GM23338 (cell line): ENCODE data around the gene CRYAB. TPM values are rescaled to one million over a fixed set of nuclear protein-coding genes. Genes with fewer than 3 reads are reported as not detected.

Source experiments
- ATAC-seq: fragments of 200-7000 bp; cut with Tn5 transposase; 3 replicates; pipeline ENCODE4 v1.9.1; 2020
- DNase-seq: peaks from one replicate; pipeline ENCODE4 v3.0.0-alpha.2; 2015; ENCODE audit warnings: low spot score
- H2AFZ ChIP-seq: fragments of 200-600 bp; sonication (generic); 2 replicates; pipeline ENCODE4 v1.8.0; 2016; ENCODE audit warnings: antibody characterized with exemption, mild to moderate bottlenecking, moderate library complexity
- H3F3A ChIP-seq: fragments of 200-600 bp; sonication (generic); replicated peaks from 2 replicates; pipeline ENCODE4 v1.8.0; 2017; ENCODE audit warnings: antibody characterized with exemption, mixed run types, low read depth
- H3K27ac ChIP-seq: fragments of 200-600 bp; sonication (generic); 2 replicates; pipeline ENCODE4 v1.6.1; 2016; ENCODE audit warnings: low read depth
- H3K27me3 ChIP-seq: fragments of 200-600 bp; sonication (generic); 2 replicates; pipeline ENCODE4 v1.8.0; 2016; ENCODE audit warnings: mild to moderate bottlenecking, mixed run types, moderate library complexity; ENCODE audit not compliant: insufficient read depth
- H3K36me3 ChIP-seq: fragments of 200-600 bp; sonication (generic); 2 replicates; pipeline ENCODE4 v1.8.0; 2016; ENCODE audit warnings: mild to moderate bottlenecking; ENCODE audit not compliant: insufficient read depth
- H3K4me1 ChIP-seq: fragments of 200-600 bp; sonication (generic); 2 replicates; pipeline ENCODE4 v1.8.0; 2016; ENCODE audit warnings: mild to moderate bottlenecking, moderate library complexity; ENCODE audit not compliant: insufficient read depth
- H3K4me2 ChIP-seq: fragments of 200-600 bp; sonication (generic); 2 replicates; pipeline ENCODE4 v1.7.1; 2017; ENCODE audit warnings: mixed run types
- H3K4me3 ChIP-seq: fragments of 200-600 bp; sonication (generic); 2 replicates; pipeline ENCODE4 v1.6.1; 2016; ENCODE audit warnings: mixed run types
- H3K79me2 ChIP-seq: fragments of 200-600 bp; sonication (generic); replicated peaks from 2 replicates; pipeline ENCODE4 v1.8.0; 2017; ENCODE audit warnings: mild to moderate bottlenecking; ENCODE audit not compliant: insufficient read depth
- H3K9me2 ChIP-seq: fragments of 200-600 bp; sonication (generic); 2 replicates; pipeline ENCODE4 v1.8.0; 2017; ENCODE audit not compliant: insufficient read depth
- H4K20me1 ChIP-seq: fragments of 200-600 bp; sonication (generic); replicated peaks from 2 replicates; pipeline ENCODE4 v1.8.0; 2017; ENCODE audit warnings: mild to moderate bottlenecking; ENCODE audit not compliant: insufficient read depth
- H3K27ac Mint-ChIP-seq: 2 replicates; pipeline ENCODE4 v1.8.0; 2020; ENCODE audit warnings: inconsistent platforms, mild to moderate bottlenecking, moderate library complexity, mixed read lengths
- H3K27me3 Mint-ChIP-seq: 3 replicates; pipeline ENCODE4 v1.8.0; 2022; ENCODE audit warnings: low read depth, mild to moderate bottlenecking, moderate library complexity, mixed read lengths, inconsistent platforms; ENCODE audit not compliant: insufficient read depth, poor library complexity
- H3K36me3 Mint-ChIP-seq: 3 replicates; pipeline ENCODE4 v1.8.0; 2021; ENCODE audit warnings: low read depth, mild to moderate bottlenecking, inconsistent platforms, moderate library complexity, mixed read lengths
- H3K4me1 Mint-ChIP-seq: 3 replicates; pipeline ENCODE4 v1.8.0; 2020; ENCODE audit warnings: mild to moderate bottlenecking, inconsistent platforms, mixed read lengths
- H3K4me3 Mint-ChIP-seq: 3 replicates; pipeline ENCODE4 v1.8.0; 2021; ENCODE audit warnings: moderate library complexity, mild to moderate bottlenecking, inconsistent platforms, mixed read lengths
- H3K9me3 Mint-ChIP-seq: 3 replicates; pipeline ENCODE4 v1.8.0; 2020; ENCODE audit warnings: moderate library complexity, mild to moderate bottlenecking, inconsistent platforms, mixed read lengths
- CREB1 ChIP-seq: fragments of 250-450 bp; sonication (Bioruptor Pico); IDR thresholded peaks from 2 replicates; pipeline ENCODE4 v1.5.0; 2020; ENCODE audit warnings: low read depth, mild to moderate bottlenecking, moderate library complexity
- EZH2 ChIP-seq: fragments of 200-600 bp; sonication (generic); IDR thresholded peaks from one replicate; pipeline ENCODE4 v1.8.0; 2017; ENCODE audit warnings: antibody characterized with exemption, mild to moderate bottlenecking, low read depth; ENCODE audit not compliant: unreplicated experiment
- POLR2AphosphoS5 ChIP-seq: IDR thresholded peaks from 2 replicates; pipeline ENCODE4 v1.6.1; 2016; ENCODE audit warnings: antibody characterized with exemption, low read depth
- STAT1 ChIP-seq: IDR thresholded peaks from one replicate; pipeline ENCODE4 v1.6.1; 2016; ENCODE audit warnings: antibody characterized with exemption; ENCODE audit not compliant: unreplicated experiment
- ZNF331 ChIP-seq: fragments of 250-450 bp; sonication (Bioruptor Pico); IDR thresholded peaks from 2 replicates; pipeline ENCODE4 v1.5.0; 2020; ENCODE audit warnings: low read depth, mild to moderate bottlenecking, moderate library complexity
- polyA plus RNA-seq: library from polyadenylated mRNA; unstranded; fragments of >200 nt; fragmentation: Nextera tagmentation; extraction: Ambion mirVana; gene quantifications from 2 replicates; pipeline ENCODE4 v1.2.1, GENCODE V29; 2016
- total RNA-seq: library from RNA; depleted of rRNA; stranded (reverse); fragments of >200 nt; shearing (Covaris generic); gene quantifications from 2 replicates; pipeline ENCODE4 v1.2.3, GENCODE V29; 2014
- TF ChIP-seq, protein P1 (sequence below): IDR thresholded peaks from one replicate; pipeline ENCODE4 v1.6.1; 2018; ENCODE audit warnings: antibody characterized with exemption; ENCODE audit not compliant: unreplicated experiment
- TF ChIP-seq, protein P2 (sequence below), 2 experiments: fragments of 200-600 bp in 1 of 2; sonication (generic) in 1 of 2; conservative IDR thresholded peaks; 2 replicates each; pipeline versions ENCODE4 v1.5.1 to v1.6.1; 2016 to 2017; ENCODE audit warnings: antibody characterized with exemption in 2 of 2, low read depth in 2 of 2, mild to moderate bottlenecking in 2 of 2, moderate library complexity in 1 of 2
- TF ChIP-seq, protein P3 (sequence below): fragments of 250-450 bp; sonication (Bioruptor Pico); IDR thresholded peaks from 2 replicates; pipeline ENCODE4 v1.5.0; 2020; ENCODE audit warnings: mild to moderate bottlenecking, moderate library complexity

CRYAB gene
- total and polyA plus RNA-seq, 2 experiments from 2014 or later, result 6.1 to 9.6 TPM

DNA sequence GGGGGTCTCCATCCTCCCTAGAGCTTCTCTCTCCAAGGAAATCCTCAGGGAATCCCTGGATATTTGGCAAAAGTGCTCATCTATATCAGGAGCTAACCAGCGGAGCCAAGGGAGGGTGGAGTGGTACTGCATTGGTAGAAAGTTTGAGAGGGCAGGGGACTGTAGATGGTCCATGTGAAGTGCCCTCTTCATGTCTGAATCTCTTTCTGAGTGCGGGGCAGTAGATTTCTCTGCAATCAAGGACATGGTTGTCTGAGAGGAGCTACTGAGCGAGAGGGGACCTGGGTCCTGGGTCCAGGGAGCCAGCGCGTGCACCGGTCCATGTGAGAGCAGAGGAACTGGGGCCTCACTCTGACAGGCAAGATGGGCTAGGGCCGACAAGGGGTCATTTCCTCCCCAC is 26.3 kb upstream of the CRYAB start (continued):
- no peak for TF ChIP-seq EZH2
- TF ChIP-seq ZNF331 (CRISPR knock-in tag), result no peak
- TF ChIP-seq, protein P1, sequence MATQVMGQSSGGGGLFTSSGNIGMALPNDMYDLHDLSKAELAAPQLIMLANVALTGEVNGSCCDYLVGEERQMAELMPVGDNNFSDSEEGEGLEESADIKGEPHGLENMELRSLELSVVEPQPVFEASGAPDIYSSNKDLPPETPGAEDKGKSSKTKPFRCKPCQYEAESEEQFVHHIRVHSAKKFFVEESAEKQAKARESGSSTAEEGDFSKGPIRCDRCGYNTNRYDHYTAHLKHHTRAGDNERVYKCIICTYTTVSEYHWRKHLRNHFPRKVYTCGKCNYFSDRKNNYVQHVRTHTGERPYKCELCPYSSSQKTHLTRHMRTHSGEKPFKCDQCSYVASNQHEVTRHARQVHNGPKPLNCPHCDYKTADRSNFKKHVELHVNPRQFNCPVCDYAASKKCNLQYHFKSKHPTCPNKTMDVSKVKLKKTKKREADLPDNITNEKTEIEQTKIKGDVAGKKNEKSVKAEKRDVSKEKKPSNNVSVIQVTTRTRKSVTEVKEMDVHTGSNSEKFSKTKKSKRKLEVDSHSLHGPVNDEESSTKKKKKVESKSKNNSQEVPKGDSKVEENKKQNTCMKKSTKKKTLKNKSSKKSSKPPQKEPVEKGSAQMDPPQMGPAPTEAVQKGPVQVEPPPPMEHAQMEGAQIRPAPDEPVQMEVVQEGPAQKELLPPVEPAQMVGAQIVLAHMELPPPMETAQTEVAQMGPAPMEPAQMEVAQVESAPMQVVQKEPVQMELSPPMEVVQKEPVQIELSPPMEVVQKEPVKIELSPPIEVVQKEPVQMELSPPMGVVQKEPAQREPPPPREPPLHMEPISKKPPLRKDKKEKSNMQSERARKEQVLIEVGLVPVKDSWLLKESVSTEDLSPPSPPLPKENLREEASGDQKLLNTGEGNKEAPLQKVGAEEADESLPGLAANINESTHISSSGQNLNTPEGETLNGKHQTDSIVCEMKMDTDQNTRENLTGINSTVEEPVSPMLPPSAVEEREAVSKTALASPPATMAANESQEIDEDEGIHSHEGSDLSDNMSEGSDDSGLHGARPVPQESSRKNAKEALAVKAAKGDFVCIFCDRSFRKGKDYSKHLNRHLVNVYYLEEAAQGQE, result no peak
- TF ChIP-seq CREB1 (CRISPR knock-in tag), result no peak
- no peak for TF ChIP-seq POLR2AphosphoS5
- no peak for TF ChIP-seq STAT1
- TF ChIP-seq, protein P2, sequence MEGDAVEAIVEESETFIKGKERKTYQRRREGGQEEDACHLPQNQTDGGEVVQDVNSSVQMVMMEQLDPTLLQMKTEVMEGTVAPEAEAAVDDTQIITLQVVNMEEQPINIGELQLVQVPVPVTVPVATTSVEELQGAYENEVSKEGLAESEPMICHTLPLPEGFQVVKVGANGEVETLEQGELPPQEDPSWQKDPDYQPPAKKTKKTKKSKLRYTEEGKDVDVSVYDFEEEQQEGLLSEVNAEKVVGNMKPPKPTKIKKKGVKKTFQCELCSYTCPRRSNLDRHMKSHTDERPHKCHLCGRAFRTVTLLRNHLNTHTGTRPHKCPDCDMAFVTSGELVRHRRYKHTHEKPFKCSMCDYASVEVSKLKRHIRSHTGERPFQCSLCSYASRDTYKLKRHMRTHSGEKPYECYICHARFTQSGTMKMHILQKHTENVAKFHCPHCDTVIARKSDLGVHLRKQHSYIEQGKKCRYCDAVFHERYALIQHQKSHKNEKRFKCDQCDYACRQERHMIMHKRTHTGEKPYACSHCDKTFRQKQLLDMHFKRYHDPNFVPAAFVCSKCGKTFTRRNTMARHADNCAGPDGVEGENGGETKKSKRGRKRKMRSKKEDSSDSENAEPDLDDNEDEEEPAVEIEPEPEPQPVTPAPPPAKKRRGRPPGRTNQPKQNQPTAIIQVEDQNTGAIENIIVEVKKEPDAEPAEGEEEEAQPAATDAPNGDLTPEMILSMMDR (conservative IDR thresholded peaks at IDR 0.05; ENCODE audit: low read depth in 2 of 2), result no peak

DNA sequence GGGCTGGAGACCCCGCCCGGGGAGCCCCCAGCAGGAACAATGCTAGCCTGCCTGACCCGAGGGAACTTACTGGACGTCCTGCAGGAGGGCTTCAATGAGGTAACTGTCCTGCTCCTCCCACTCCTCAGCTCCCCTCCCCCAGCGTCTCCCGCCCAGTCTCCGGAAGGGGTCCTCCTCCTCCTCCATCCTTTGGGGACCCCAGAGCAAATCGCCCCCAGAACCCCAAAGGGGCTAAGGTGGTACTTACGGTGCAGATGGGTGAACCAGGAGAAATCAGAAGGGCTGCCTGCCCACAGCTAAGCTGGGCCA is 25.8 kb upstream of the CRYAB start:
- TF ChIP-seq, protein P3, sequence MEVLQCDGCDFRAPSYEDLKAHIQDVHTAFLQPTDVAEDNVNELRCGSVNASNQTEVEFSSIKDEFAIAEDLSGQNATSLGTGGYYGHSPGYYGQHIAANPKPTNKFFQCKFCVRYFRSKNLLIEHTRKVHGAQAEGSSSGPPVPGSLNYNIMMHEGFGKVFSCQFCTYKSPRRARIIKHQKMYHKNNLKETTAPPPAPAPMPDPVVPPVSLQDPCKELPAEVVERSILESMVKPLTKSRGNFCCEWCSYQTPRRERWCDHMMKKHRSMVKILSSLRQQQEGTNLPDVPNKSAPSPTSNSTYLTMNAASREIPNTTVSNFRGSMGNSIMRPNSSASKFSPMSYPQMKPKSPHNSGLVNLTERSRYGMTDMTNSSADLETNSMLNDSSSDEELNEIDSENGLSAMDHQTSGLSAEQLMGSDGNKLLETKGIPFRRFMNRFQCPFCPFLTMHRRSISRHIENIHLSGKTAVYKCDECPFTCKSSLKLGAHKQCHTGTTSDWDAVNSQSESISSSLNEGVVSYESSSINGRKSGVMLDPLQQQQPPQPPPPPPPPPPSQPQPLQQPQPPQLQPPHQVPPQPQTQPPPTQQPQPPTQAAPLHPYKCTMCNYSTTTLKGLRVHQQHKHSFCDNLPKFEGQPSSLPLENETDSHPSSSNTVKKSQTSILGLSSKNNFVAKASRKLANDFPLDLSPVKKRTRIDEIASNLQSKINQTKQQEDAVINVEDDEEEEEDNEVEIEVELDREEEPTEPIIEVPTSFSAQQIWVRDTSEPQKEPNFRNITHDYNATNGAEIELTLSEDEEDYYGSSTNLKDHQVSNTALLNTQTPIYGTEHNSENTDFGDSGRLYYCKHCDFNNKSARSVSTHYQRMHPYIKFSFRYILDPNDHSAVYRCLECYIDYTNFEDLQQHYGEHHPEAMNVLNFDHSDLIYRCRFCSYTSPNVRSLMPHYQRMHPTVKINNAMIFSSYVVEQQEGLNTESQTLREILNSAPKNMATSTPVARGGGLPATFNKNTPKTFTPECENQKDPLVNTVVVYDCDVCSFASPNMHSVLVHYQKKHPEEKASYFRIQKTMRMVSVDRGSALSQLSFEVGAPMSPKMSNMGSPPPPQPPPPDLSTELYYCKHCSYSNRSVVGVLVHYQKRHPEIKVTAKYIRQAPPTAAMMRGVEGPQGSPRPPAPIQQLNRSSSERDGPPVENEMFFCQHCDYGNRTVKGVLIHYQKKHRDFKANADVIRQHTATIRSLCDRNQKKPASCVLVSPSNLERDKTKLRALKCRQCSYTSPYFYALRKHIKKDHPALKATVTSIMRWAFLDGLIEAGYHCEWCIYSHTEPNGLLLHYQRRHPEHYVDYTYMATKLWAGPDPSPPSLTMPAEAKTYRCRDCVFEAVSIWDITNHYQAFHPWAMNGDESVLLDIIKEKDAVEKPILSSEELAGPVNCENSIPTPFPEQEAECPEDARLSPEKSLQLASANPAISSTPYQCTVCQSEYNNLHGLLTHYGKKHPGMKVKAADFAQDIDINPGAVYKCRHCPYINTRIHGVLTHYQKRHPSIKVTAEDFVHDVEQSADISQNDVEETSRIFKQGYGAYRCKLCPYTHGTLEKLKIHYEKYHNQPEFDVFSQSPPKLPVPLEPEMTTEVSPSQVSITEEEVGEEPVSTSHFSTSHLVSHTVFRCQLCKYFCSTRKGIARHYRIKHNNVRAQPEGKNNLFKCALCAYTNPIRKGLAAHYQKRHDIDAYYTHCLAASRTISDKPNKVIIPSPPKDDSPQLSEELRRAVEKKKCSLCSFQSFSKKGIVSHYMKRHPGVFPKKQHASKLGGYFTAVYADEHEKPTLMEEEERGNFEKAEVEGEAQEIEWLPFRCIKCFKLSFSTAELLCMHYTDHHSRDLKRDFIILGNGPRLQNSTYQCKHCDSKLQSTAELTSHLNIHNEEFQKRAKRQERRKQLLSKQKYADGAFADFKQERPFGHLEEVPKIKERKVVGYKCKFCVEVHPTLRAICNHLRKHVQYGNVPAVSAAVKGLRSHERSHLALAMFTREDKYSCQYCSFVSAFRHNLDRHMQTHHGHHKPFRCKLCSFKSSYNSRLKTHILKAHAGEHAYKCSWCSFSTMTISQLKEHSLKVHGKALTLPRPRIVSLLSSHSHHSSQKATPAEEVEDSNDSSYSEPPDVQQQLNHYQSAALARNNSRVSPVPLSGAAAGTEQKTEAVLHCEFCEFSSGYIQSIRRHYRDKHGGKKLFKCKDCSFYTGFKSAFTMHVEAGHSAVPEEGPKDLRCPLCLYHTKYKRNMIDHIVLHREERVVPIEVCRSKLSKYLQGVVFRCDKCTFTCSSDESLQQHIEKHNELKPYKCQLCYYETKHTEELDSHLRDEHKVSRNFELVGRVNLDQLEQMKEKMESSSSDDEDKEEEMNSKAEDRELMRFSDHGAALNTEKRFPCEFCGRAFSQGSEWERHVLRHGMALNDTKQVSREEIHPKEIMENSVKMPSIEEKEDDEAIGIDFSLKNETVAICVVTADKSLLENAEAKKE (CRISPR knock-in tag), result no peak
- TF ChIP-seq POLR2AphosphoS5, result peak; percentile 62
- peaks cover 14% of the 10 kb centered on the region; the same call in 1 of the 2 replicates for H3F3A ChIP-seq
- H3K27me3 ChIP-seq, result no peaks in the 10 kb centered on the region
- peak overlapping the region; percentile 92 for H3K4me2 ChIP-seq
- H2AFZ ChIP-seq, result peak overlapping the region; percentile 95
- peak overlapping the region; percentile 80 for H3K27ac ChIP-seq
- no peaks in the 10 kb centered on the region; the same call in 2 of the 3 replicates for H3K36me3 Mint-ChIP-seq
- peak overlapping the region; percentile 81 for H3K4me3 Mint-ChIP-seq
- H3K36me3 ChIP-seq, result no peaks in the 10 kb centered on the region
- peaks cover 17% of the 10 kb centered on the region; the same call in 1 of the 2 replicates for H3K79me2 ChIP-seq
- no peaks in the 10 kb centered on the region for H4K20me1 ChIP-seq
- H3K27ac Mint-ChIP-seq, result 0 out of 2 replicates have a peak overlapping the region, but pooled peaks have one; percentile 75
- H3K9me2 ChIP-seq, result no peaks in the 10 kb centered on the region
- ATAC-seq (no peak; the same call in 2 of the 3 replicates), DNase-seq (no peak)
- H3K4me1 ChIP-seq, result peaks cover 38% of the 10 kb centered on the region
- H3K4me1 Mint-ChIP-seq, result peaks cover 42% of the 10 kb centered on the region
- peaks cover 5% of the 10 kb centered on the region for H3K27me3 Mint-ChIP-seq
- H3K9me3 Mint-ChIP-seq, result no peaks in the 10 kb centered on the region; the same call in 2 of the 3 replicates
- H3K4me3 ChIP-seq, result peak overlapping the region; percentile 83
